PFSK-1 (cell line): Measurements from ENCODE around the gene KCNE1.

ENCODE experiments used
- FOXP2 ChIP-seq: optimal IDR thresholded peaks from 2 replicates; pipeline ENCODE3; 2011; ENCODE audit warnings: borderline replicate concordance, control low read depth, inconsistent platforms; ENCODE audit not compliant: insufficient read depth; ENCODE audit errors: extremely low read length, extremely low read depth
- POLR2AphosphoS5 ChIP-seq: IDR thresholded peaks from 2 replicates; pipeline ENCODE4 v1.6.1; 2012; ENCODE audit warnings: low read depth, mild to moderate bottlenecking, control low read depth, low read length, moderate library complexity
- SIN3A ChIP-seq: IDR thresholded peaks from 2 replicates; pipeline ENCODE4 v1.6.1; 2012; ENCODE audit warnings: mild to moderate bottlenecking, low read length, moderate library complexity, borderline replicate concordance; ENCODE audit not compliant: insufficient read depth
- TAF1 ChIP-seq: IDR thresholded peaks from 2 replicates; pipeline ENCODE4 v1.6.1; 2012; ENCODE audit warnings: low read length, control low read depth, borderline replicate concordance; ENCODE audit not compliant: insufficient read depth
- TF ChIP-seq, protein P1 (sequence below), 2 experiments: IDR thresholded peaks; 2 replicates each; pipeline versions ENCODE4 v1.6.1 to v1.8.0; 2011 to 2012; ENCODE audit warnings: low read depth in 2 of 2, low read length in 2 of 2, control low read depth in 1 of 2, inconsistent platforms in 1 of 2, mild to moderate bottlenecking in 1 of 2, moderate library complexity in 1 of 2; ENCODE audit not compliant: insufficient read depth in 1 of 2

DNA sequence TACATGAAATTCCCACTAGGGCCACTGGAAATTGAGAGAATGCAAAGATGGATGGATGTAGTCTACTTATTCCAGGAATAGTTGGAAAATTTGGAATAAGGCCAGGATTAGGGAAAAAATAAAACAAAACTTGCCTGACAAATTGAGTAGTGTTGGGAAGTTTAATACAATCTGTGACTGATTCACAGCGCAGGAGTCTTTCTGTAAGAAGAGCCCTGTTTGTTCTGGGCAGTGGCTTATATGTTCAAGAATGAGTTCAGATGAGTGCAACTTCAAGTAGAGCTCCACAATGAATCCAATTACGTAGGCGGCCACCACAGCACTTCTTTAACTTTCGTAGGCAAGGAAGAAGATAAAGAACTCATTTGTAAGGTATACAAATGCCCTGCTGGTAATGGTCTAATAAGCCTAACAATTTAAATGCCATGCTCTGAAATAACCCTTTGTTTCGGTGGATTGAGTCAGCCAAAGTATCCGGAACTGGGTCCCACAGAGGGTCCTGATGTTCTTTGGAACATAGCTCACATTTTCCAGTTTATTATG lies 47.1 kb upstream of the KCNE1 start:
- TF ChIP-seq SIN3A (no peak), TAF1 (no peak), POLR2AphosphoS5 (no peak), FOXP2 (no peak)
- TF ChIP-seq, protein P1, sequence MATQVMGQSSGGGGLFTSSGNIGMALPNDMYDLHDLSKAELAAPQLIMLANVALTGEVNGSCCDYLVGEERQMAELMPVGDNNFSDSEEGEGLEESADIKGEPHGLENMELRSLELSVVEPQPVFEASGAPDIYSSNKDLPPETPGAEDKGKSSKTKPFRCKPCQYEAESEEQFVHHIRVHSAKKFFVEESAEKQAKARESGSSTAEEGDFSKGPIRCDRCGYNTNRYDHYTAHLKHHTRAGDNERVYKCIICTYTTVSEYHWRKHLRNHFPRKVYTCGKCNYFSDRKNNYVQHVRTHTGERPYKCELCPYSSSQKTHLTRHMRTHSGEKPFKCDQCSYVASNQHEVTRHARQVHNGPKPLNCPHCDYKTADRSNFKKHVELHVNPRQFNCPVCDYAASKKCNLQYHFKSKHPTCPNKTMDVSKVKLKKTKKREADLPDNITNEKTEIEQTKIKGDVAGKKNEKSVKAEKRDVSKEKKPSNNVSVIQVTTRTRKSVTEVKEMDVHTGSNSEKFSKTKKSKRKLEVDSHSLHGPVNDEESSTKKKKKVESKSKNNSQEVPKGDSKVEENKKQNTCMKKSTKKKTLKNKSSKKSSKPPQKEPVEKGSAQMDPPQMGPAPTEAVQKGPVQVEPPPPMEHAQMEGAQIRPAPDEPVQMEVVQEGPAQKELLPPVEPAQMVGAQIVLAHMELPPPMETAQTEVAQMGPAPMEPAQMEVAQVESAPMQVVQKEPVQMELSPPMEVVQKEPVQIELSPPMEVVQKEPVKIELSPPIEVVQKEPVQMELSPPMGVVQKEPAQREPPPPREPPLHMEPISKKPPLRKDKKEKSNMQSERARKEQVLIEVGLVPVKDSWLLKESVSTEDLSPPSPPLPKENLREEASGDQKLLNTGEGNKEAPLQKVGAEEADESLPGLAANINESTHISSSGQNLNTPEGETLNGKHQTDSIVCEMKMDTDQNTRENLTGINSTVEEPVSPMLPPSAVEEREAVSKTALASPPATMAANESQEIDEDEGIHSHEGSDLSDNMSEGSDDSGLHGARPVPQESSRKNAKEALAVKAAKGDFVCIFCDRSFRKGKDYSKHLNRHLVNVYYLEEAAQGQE (IDR thresholded peaks at IDR 0.05; ENCODE audit: insufficient read depth in 1 of 2, low read depth in 2 of 2, low read length in 2 of 2), result no peak
